Astrocyte (in vitro differentiated cells and primary cell): Measurements from ENCODE around the gene SPCS1. TPM values are rescaled to one million over a fixed set of nuclear protein-coding genes. Genes with fewer than 3 reads are reported as not detected.
"Not testable (repeated sequence)": the region's sequence is repeated elsewhere in the genome, so short reads cannot be mapped to it uniquely, and the experiment has no call there.

Source experiments
- DNase-seq: peaks from one replicate; pipeline ENCODE4 v3.0.0-alpha.2; 2010; ENCODE audit warnings: low read depth
- FAIRE-seq: peaks from 2 replicates; lab custom pipeline; 2011; peaks lifted over from hg19 to GRCh38; lab: Jason Lieb, UNC
- H2AFZ ChIP-seq: 2 replicates; pipeline ENCODE4 v1.6.0; 2012; ENCODE audit warnings: low read depth, low read length, inconsistent platforms
- H3K27ac ChIP-seq: 2 replicates; pipeline ENCODE4 v1.5.1; 2011; ENCODE audit warnings: low read depth, low read length, inconsistent platforms
- H3K27me3 ChIP-seq: 2 replicates; pipeline ENCODE4 v1.6.0; 2011; ENCODE audit warnings: low read length, inconsistent platforms; ENCODE audit not compliant: insufficient read depth
- H3K36me3 ChIP-seq: 2 replicates; pipeline ENCODE4 v1.5.1; 2011; ENCODE audit warnings: low read length, inconsistent platforms; ENCODE audit not compliant: insufficient read depth
- H3K4me1 ChIP-seq: 2 replicates; pipeline ENCODE4 v1.5.1; 2011; ENCODE audit warnings: low read length, inconsistent platforms; ENCODE audit not compliant: insufficient read depth
- H3K4me2 ChIP-seq: 2 replicates; pipeline ENCODE4 v1.6.0; 2012; ENCODE audit warnings: low read length, inconsistent platforms
- H3K4me3 ChIP-seq: 2 replicates; pipeline ENCODE4 v1.5.1; 2011; ENCODE audit warnings: low read depth, mild to moderate bottlenecking, low read length, inconsistent platforms; ENCODE audit not compliant: insufficient read depth
- H3K79me2 ChIP-seq: 2 replicates; pipeline ENCODE4 v1.6.0; 2012; ENCODE audit warnings: mild to moderate bottlenecking, low read length, inconsistent platforms; ENCODE audit not compliant: insufficient read depth
- H3K9ac ChIP-seq: 2 replicates; pipeline ENCODE4 v1.6.0; 2012; ENCODE audit warnings: mild to moderate bottlenecking, low read length, inconsistent platforms
- H3K9me3 ChIP-seq: 2 replicates; pipeline ENCODE4 v1.5.1; 2012; ENCODE audit warnings: low read depth, mild to moderate bottlenecking, low read length, inconsistent platforms; ENCODE audit not compliant: insufficient read depth
- H4K20me1 ChIP-seq: 2 replicates; pipeline ENCODE4 v1.6.0; 2012; ENCODE audit warnings: low read length, inconsistent platforms; ENCODE audit not compliant: insufficient read depth
- H3K27ac Mint-ChIP-seq: one replicate; pipeline ENCODE4 v1.8.0; 2021; ENCODE audit warnings: mild to moderate bottlenecking, mixed read lengths; ENCODE audit not compliant: unreplicated experiment
- H3K27me3 Mint-ChIP-seq: one replicate; pipeline ENCODE4 v1.8.0; 2021; ENCODE audit warnings: low read depth, mixed read lengths; ENCODE audit not compliant: unreplicated experiment
- H3K36me3 Mint-ChIP-seq: one replicate; pipeline ENCODE4 v1.8.0; 2021; ENCODE audit warnings: low read depth, mixed read lengths; ENCODE audit not compliant: unreplicated experiment
- H3K4me1 Mint-ChIP-seq: one replicate; pipeline ENCODE4 v1.8.0; 2021; ENCODE audit warnings: low read depth, mixed read lengths; ENCODE audit not compliant: unreplicated experiment
- H3K4me3 Mint-ChIP-seq: one replicate; pipeline ENCODE4 v1.8.0; 2021; ENCODE audit warnings: mild to moderate bottlenecking, moderate library complexity, mixed read lengths; ENCODE audit not compliant: unreplicated experiment
- H3K9me3 Mint-ChIP-seq: one replicate; pipeline ENCODE4 v1.8.0; 2021; ENCODE audit warnings: mild to moderate bottlenecking, mixed read lengths; ENCODE audit not compliant: unreplicated experiment
- CTCF ChIP-seq: IDR thresholded peaks from 2 replicates; pipeline ENCODE4 v1.5.1; 2011; ENCODE audit warnings: low read depth, mild to moderate bottlenecking, inconsistent platforms, low read length, moderate library complexity; ENCODE audit not compliant: insufficient read depth
- EZH2 ChIP-seq: IDR thresholded peaks from 2 replicates; pipeline ENCODE4 v1.6.1; 2012; ENCODE audit warnings: mild to moderate bottlenecking, low read length, inconsistent platforms; ENCODE audit not compliant: insufficient read depth
- total RNA-seq: library from RNA; stranded (reverse); gene quantifications from 2 replicates; pipeline ENCODE4 v1.2.1, GENCODE V29; 2021

The SPCS1 gene
- total RNA-seq, 1 donor from 2014 or later, result 110 TPM

DNA sequence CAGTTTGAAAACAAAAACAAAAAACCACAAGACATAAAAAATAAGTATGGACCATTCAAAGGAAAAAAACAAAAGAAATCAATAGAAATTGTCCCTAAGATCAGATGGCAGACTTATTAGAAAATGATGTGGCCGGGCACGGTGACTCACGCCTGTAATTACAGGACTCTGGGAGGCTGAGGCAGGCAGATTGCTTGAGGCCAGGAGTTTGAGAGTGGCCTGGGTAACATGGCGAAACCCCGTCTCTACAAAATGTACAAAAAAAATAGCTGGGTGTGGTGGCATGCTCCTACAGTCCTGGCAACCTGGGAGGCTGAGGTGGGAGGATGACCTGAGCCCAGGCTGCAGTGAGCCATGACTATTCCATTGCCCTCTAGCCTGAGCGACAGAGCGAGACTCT, 16.6 kb downstream of the SPCS1 start:
- Mint-ChIP-seq H3K4me1 (no peaks in the 10 kb centered on the region), H3K9me3 (peaks cover 6% of the 10 kb centered on the region), H3K27ac (no peak overlapping the region), H3K4me3 (no peak overlapping the region), H3K27me3 (no peaks in the 10 kb centered on the region), H3K36me3 (peaks cover 17% of the 10 kb centered on the region)
- H3K79me2 ChIP-seq, result no peaks in the 10 kb centered on the region
- H3K9ac ChIP-seq, result no peak overlapping the region
- DNase-seq, result no peak
- H3K27me3 ChIP-seq, result no peaks in the 10 kb centered on the region
- no peak for FAIRE-seq
- TF ChIP-seq CTCF, result no peak
- no peak for TF ChIP-seq EZH2
- no peaks in the 10 kb centered on the region for H3K4me1 ChIP-seq
- no peak overlapping the region for H2AFZ ChIP-seq
- H3K27ac ChIP-seq, result no peak overlapping the region
- no peak overlapping the region for H3K4me3 ChIP-seq
- no peak overlapping the region for H3K4me2 ChIP-seq
- no peaks in the 10 kb centered on the region for H3K36me3 ChIP-seq
- H3K9me3 ChIP-seq, result no peaks in the 10 kb centered on the region
- H4K20me1 ChIP-seq, result no peaks in the 10 kb centered on the region

DNA sequence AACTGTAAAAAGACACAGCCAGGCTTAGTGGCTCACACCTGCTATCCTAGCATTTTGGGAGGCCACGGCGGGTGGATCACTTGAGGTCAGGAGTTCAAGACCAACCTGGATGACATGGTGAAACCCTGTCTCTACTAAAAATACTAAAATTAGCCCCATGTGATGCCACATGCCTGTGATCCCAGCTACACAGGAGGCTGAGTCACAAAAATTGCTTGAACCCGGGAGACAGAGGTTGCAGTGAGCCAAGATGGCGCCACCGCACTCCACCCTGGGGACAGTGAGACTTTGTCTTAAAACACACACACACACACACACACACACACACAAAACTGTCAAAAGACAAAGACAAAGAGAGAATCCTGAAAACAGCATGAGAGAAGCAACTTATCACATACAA, 18.0 kb downstream of the SPCS1 start:
- no peak overlapping the region for H2AFZ ChIP-seq
- no peaks in the 10 kb centered on the region for H3K9me3 ChIP-seq
- H3K36me3 Mint-ChIP-seq, result peaks cover 27% of the 10 kb centered on the region
- no peaks in the 10 kb centered on the region for H3K4me1 Mint-ChIP-seq
- H3K9me3 Mint-ChIP-seq, result peaks cover 15% of the 10 kb centered on the region
- H4K20me1 ChIP-seq, result no peaks in the 10 kb centered on the region
- peaks cover 3% of the 10 kb centered on the region for H3K36me3 ChIP-seq
- no peak overlapping the region for H3K27ac ChIP-seq
- no peaks in the 10 kb centered on the region for H3K27me3 ChIP-seq
- no peak overlapping the region for H3K9ac ChIP-seq
- no peak overlapping the region for H3K4me3 Mint-ChIP-seq
- DNase-seq (no peak), FAIRE-seq (no peak)
- no peaks in the 10 kb centered on the region for H3K79me2 ChIP-seq
- no peak overlapping the region for H3K4me2 ChIP-seq
- no peak overlapping the region for H3K4me3 ChIP-seq
- H3K27ac Mint-ChIP-seq, result no peak overlapping the region
- no peaks in the 10 kb centered on the region for H3K27me3 Mint-ChIP-seq
- no peak for TF ChIP-seq CTCF
- no peak for TF ChIP-seq EZH2
- H3K4me1 ChIP-seq, result no peaks in the 10 kb centered on the region

GRCh38 chr3:52724511-52724910, 18.6 kb downstream of the SPCS1 start:
- no peaks in the 10 kb centered on the region for H3K79me2 ChIP-seq
- H3K4me3 Mint-ChIP-seq, result no peak overlapping the region
- DNase-seq, result no peak
- peaks cover 18% of the 10 kb centered on the region for H3K9me3 Mint-ChIP-seq
- peaks cover 3% of the 10 kb centered on the region for H3K36me3 ChIP-seq
- no peaks in the 10 kb centered on the region for H4K20me1 ChIP-seq
- H3K27ac Mint-ChIP-seq, result no peak overlapping the region
- H3K9ac ChIP-seq, result no peak overlapping the region
- no peaks in the 10 kb centered on the region for H3K4me1 Mint-ChIP-seq
- no peak for TF ChIP-seq CTCF
- TF ChIP-seq EZH2, result no peak
- H2AFZ ChIP-seq, result no peak overlapping the region
- no peaks in the 10 kb centered on the region for H3K9me3 ChIP-seq
- no peak for FAIRE-seq
- H3K4me3 ChIP-seq, result no peak overlapping the region
- H3K4me1 ChIP-seq, result no peaks in the 10 kb centered on the region
- H3K4me2 ChIP-seq, result no peak overlapping the region
- H3K27ac ChIP-seq, result no peak overlapping the region
- H3K36me3 Mint-ChIP-seq, result peaks cover 29% of the 10 kb centered on the region
- no peaks in the 10 kb centered on the region for H3K27me3 ChIP-seq
- H3K27me3 Mint-ChIP-seq, result no peaks in the 10 kb centered on the region

DNA sequence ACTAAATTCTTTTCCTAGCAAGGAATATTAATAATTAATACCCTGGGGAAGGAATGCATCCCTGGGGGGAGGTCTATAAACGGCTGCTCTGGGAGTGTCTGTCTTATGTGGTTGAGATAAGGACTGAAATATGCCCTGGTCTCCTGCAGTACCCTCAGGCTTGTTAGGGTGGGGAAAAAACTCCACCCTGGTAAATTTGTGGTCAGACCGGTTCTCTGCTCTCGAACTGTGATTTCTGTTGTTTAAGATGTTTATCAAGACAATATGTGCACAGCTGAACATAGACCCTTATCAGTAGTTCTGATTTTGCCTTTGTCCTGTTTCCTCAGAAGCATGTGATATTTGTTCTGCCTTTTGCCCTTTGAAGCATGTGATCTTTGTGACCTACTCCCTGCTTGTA, 22.8 kb downstream of the SPCS1 start:
- not testable (repeated sequence) for H3K27me3 Mint-ChIP-seq, H4K20me1 ChIP-seq, DNase-seq, H3K79me2 ChIP-seq, H3K4me3 Mint-ChIP-seq, H3K9me3 ChIP-seq, H3K4me1 Mint-ChIP-seq, H2AFZ ChIP-seq, H3K27me3 ChIP-seq, H3K4me2 ChIP-seq, H3K9ac ChIP-seq, FAIRE-seq, H3K27ac ChIP-seq, H3K4me1 ChIP-seq, H3K27ac Mint-ChIP-seq, H3K4me3 ChIP-seq
- peaks cover 16% of the 10 kb centered on the region for H3K36me3 ChIP-seq
- Mint-ChIP-seq H3K36me3 (peaks cover 56% of the 10 kb centered on the region), H3K9me3 (peaks cover 48% of the 10 kb centered on the region)
